DND-41 (cell line): ENCODE measurements around the gene DCAF8.

ENCODE experiments used
- ATAC-seq: fragments of 200-7000 bp; cut with Tn5 transposase; 3 replicates; pipeline ENCODE4 v1.9.1; 2021; ENCODE audit warnings: low read depth; ENCODE audit not compliant: insufficient read depth
- DNase-seq: peaks from one replicate; pipeline ENCODE4 v3.0.0-alpha.2; 2020
- H2AFZ ChIP-seq: 2 replicates; pipeline ENCODE4 v1.6.0; 2012; ENCODE audit warnings: low read depth, low read length
- H3K27ac ChIP-seq: 2 replicates; pipeline ENCODE4 v1.5.1; 2012; ENCODE audit warnings: low read length, inconsistent platforms
- H3K27me3 ChIP-seq: fragments of 200-600 bp; sonication (generic); 2 replicates; pipeline ENCODE4 v1.6.0; 2012; ENCODE audit warnings: low read length, mild to moderate bottlenecking, inconsistent platforms; ENCODE audit not compliant: insufficient read depth, poor library complexity
- H3K36me3 ChIP-seq: 2 replicates; pipeline ENCODE4 v1.5.1; 2012; ENCODE audit warnings: low read length, inconsistent platforms; ENCODE audit not compliant: insufficient read depth
- H3K4me1 ChIP-seq: 2 replicates; pipeline ENCODE4 v1.5.1; 2012; ENCODE audit warnings: mild to moderate bottlenecking, low read length; ENCODE audit not compliant: insufficient read depth
- H3K4me2 ChIP-seq: 2 replicates; pipeline ENCODE4 v1.6.0; 2012; ENCODE audit warnings: mild to moderate bottlenecking, moderate library complexity, low read length, inconsistent platforms; ENCODE audit not compliant: insufficient read depth
- H3K4me3 ChIP-seq, 2 experiments: fragments of 200-600 bp in 1 of 2; shearing (Covaris generic) in 1 of 2; 2 replicates each; pipeline ENCODE4 v1.5.1; 2012 to 2016; ENCODE audit warnings: inconsistent platforms in 2 of 2, low read length in 2 of 2, mild to moderate bottlenecking in 2 of 2, low read depth in 1 of 2, moderate library complexity in 1 of 2
- H3K79me2 ChIP-seq: 2 replicates; pipeline ENCODE4 v1.6.0; 2012; ENCODE audit warnings: low read length, inconsistent platforms; ENCODE audit not compliant: insufficient read depth
- H3K9ac ChIP-seq: 2 replicates; pipeline ENCODE4 v1.6.0; 2012; ENCODE audit warnings: low read depth, mild to moderate bottlenecking, inconsistent platforms, low read length, moderate library complexity
- H3K9me3 ChIP-seq: 2 replicates; pipeline ENCODE4 v1.5.1; 2012; ENCODE audit warnings: low read length, moderate library complexity, mild to moderate bottlenecking, inconsistent platforms; ENCODE audit not compliant: insufficient read depth, severe bottlenecking
- H4K20me1 ChIP-seq: 2 replicates; pipeline ENCODE4 v1.6.0; 2012; ENCODE audit warnings: low read length; ENCODE audit not compliant: insufficient read depth
- CTCF ChIP-seq: IDR thresholded peaks from 2 replicates; pipeline ENCODE4 v1.5.1; 2012; ENCODE audit warnings: borderline replicate concordance, low read length, moderate library complexity, mild to moderate bottlenecking; ENCODE audit not compliant: poor library complexity, severe bottlenecking; ENCODE audit errors: extremely low read depth
- EZH2 ChIP-seq: IDR thresholded peaks from 3 replicates; pipeline ENCODE4 v1.6.1; 2012; ENCODE audit warnings: borderline replicate concordance, low read depth, mild to moderate bottlenecking, moderate library complexity, low read length, inconsistent platforms; ENCODE audit not compliant: severe bottlenecking

The DCAF8 gene

GRCh38 chr1:160239582-160240299 is 22.6 kb downstream of the DCAF8 start:
- no peak overlapping the region for H3K27ac ChIP-seq
- H3K27me3 ChIP-seq: no peaks in the 10 kb centered on the region
- H3K4me2 ChIP-seq: no peak overlapping the region
- no peak for TF ChIP-seq CTCF
- TF ChIP-seq EZH2: no peak
- no peak overlapping the region for H2AFZ ChIP-seq
- peaks cover 7% of the 10 kb centered on the region; the same call in 1 of the 2 replicates for H4K20me1 ChIP-seq
- no peak overlapping the region for H3K4me3 ChIP-seq
- H3K79me2 ChIP-seq: peaks cover 16% of the 10 kb centered on the region
- no peak overlapping the region for H3K9ac ChIP-seq
- H3K36me3 ChIP-seq: peaks cover 91% of the 10 kb centered on the region
- no peak for ATAC-seq
- H3K9me3 ChIP-seq: no peaks in the 10 kb centered on the region
- DNase-seq: no peak
- no peaks in the 10 kb centered on the region for H3K4me1 ChIP-seq

- Histone ChIP-seq H3K9me3 (no peaks in the 10 kb centered on the region), H3K4me1 (no peaks in the 10 kb centered on the region), H3K4me3 (no peak overlapping the region), H3K27ac (no peak overlapping the region), H4K20me1 (peaks cover 5% of the 10 kb centered on the region; the same call in 1 of the 2 replicates), H3K36me3 (peaks cover 93% of the 10 kb centered on the region), H3K4me2 (no peak overlapping the region), H2AFZ (no peak overlapping the region), H3K27me3 (no peaks in the 10 kb centered on the region), H3K79me2 (peaks cover 9% of the 10 kb centered on the region), H3K9ac (no peak overlapping the region)
- ATAC-seq (no peak), DNase-seq (no peak)
- no peak for TF ChIP-seq CTCF
- no peak for TF ChIP-seq EZH2
Observed at GRCh38 chr1:160238408-160238807, 23.9 kb downstream of the DCAF8 start.

GRCh38 chr1:160237558-160237957 is 24.8 kb downstream of the DCAF8 start:
- Histone ChIP-seq H2AFZ (no peak overlapping the region), H4K20me1 (peaks cover 5% of the 10 kb centered on the region; the same call in 1 of the 2 replicates), H3K79me2 (peaks cover 6% of the 10 kb centered on the region), H3K4me2 (no peak overlapping the region), H3K36me3 (peaks cover 92% of the 10 kb centered on the region), H3K27ac (no peak overlapping the region), H3K27me3 (no peaks in the 10 kb centered on the region), H3K9ac (no peak overlapping the region), H3K4me1 (no peaks in the 10 kb centered on the region), H3K9me3 (no peaks in the 10 kb centered on the region), H3K4me3 (no peak overlapping the region)
- no peak for TF ChIP-seq CTCF
- no peak for TF ChIP-seq EZH2
- ATAC-seq (no peak), DNase-seq (no peak)
